Measurements from ENCODE around the gene SLC27A5. TPM values are rescaled to one million over a fixed set of nuclear protein-coding genes. Genes with fewer than 3 reads are reported as not detected.

Gene SLC27A5
- polyA plus RNA-seq, 4 donors, result 2.2 to 17.0 (median 6.1) TPM

DNA sequence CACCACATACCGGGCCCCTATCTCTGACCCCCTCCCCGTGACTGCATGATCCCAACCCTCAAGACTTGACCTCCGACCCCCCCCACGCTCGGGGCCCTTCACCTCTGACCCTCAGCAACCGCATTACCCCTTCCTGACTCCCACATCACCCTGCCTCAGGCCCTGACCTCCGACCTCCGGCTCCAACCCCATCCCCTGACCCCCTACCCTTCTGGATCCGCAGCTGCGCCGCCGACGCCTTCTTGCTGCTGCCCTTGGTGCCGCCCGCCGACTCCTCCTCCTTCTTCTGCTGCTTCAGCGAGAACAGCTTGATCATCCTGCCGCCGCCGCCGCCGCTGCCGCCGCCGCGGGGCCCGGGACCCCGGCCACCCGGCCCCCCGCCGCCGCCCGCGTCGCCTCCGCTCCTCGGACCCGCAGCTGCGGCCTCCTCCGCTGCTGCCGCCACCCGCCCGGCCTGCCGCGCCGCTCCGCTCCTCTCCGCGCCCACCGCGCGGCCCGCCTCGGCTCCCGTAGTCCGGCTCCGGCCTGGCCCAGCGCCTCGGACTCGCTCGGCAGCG lies 46.4 kb upstream of the SLC27A5 start, which contains the start of gene UBE2M:
TSS of gene UBE2M (minus strand) at position 546 of the 557 bp plus-strand sequence. CDS start at position 316, 230 bp downstream.
- Histone ChIP-seq H3K9me3 (ENCODE audit: control insufficient read depth in 2 of 2, insufficient read depth in 1 of 2, low read depth in 1 of 2, low read length in 1 of 2) (no peaks in the 10 kb centered on the region), H3K4me1 (ENCODE audit: control insufficient read depth in 3 of 3, insufficient read depth in 2 of 3, low read depth in 1 of 3, low read length in 2 of 3) (peaks cover 4 to 46% (median 5%) of the 10 kb centered on the region in 3 donors), H3K4me3 (ENCODE audit: low read depth in 1 of 3, low read length in 3 of 3) (peak within 1 kb of the TSS; percentile 65 to 95 (median 86)), H3K27me3 (ENCODE audit: control insufficient read depth in 3 of 3, insufficient read depth in 3 of 3, low read length in 3 of 3) (peaks cover 0 to 11% (median 0%) of the 10 kb centered on the region in 3 donors), H3K36me3 (ENCODE audit: control insufficient read depth in 3 of 3, insufficient read depth in 2 of 3, low read depth in 1 of 3, low read length in 3 of 3) (peaks cover 0 to 33% (median 10%) of the 10 kb centered on the region in 3 donors), H3K27ac (ENCODE audit: low read depth in 1 of 3, low read length in 2 of 3) (peak within 1 kb of the TSS; percentile 88 to 99 (median 98))
- DNase-seq, result peak; percentile 42 to 68
- 0 to 1% (median 1%) methylated on average over 31 to 62 of the region's 62 CpGs for WGBS, 3 donors
- no peak for FAIRE-seq

DNA sequence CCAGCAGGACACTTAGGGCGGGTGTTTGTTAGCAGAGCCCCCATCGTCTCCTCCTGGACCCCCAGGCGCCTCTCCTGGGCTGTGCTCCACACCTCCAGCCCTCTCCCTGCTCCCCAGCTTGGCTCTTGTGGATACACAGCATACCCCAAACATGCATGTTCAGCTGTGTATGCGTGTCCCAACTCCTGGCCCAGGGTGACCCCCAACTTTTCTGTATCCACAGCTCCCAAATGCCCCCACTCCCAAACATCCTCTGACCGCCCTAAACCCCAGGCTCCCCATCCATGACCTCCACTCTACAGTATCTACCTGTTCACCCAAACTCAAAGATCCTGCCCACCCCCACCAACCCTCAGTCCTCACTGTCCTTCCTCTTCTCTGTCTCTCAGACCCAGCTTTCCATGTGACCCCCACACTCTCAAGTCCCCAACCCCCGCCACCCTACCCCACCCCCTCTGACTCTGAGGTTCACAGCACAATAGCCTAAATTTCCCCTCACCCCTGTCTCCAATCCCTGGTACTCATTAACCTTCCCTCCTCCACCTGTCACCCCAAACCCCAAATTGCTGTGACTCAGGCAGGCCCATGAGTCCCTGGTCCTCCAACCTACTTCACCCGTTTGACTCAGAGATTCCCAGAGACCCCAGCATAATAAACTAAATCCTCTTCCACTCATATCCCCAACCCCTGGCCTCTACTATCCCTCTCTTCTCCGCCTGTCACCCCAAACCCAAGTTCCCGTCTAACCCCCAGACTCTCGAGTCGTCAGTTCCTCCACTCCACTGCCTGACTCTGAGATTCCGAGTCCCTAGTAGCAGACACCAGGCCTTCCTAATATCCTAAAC lies 45.7 kb upstream of the SLC27A5 start:
- Histone ChIP-seq H3K27me3 (ENCODE audit: control insufficient read depth in 3 of 3, insufficient read depth in 3 of 3, low read length in 3 of 3) (peaks cover 0 to 8% (median 0%) of the 10 kb centered on the region in 3 donors), H3K9me3 (ENCODE audit: control insufficient read depth in 2 of 2, insufficient read depth in 1 of 2, low read depth in 1 of 2, low read length in 1 of 2) (no peaks in the 10 kb centered on the region), H3K4me3 (ENCODE audit: low read depth in 1 of 3, low read length in 3 of 3) (peak overlapping the region; percentile 65 to 95 (median 86)), H3K27ac (ENCODE audit: low read depth in 1 of 3, low read length in 2 of 3) (peak overlapping the region; percentile 86 to 99 (median 92)), H3K36me3 (ENCODE audit: control insufficient read depth in 3 of 3, insufficient read depth in 2 of 3, low read depth in 1 of 3, low read length in 3 of 3) (peaks cover 3 to 38% (median 14%) of the 10 kb centered on the region in 3 donors), H3K4me1 (ENCODE audit: control insufficient read depth in 3 of 3, insufficient read depth in 2 of 3, low read depth in 1 of 3, low read length in 2 of 3) (peaks cover 4 to 46% (median 5%) of the 10 kb centered on the region in 3 donors)
- FAIRE-seq (no peak), DNase-seq (no peak)
- WGBS, 3 donors, result 19 to 29% (median 26%) methylated on average over 11 to 12 of the region's 12 CpGs

DNA sequence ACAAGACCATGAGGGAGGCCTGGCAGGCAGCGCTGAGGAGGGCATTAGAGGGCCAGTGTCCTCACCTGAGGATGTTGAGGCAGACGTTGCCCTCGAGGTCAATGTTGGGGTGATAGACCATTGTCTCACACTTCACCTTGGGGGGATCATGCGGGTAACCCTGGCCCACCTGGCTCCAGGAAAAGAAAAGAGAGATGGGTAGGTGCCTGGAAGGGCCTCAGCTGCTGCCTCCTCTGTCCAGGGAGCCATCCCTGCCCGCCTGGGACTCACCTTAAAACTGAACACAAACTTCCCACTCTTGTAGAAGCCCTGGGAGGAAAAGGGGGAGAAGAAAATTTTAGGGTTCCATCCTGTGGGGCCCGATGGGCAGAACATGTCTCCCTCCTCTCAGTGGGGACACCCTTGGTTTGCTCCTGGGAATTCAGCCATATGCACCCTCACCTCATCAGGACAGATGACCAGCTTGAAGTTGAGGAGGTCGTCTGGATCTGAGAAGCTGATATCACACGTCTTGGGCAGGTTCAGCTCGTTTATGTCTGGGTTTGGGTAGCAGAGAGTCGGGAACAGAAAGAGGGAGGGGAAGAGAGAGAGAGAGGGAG lies 44.9 kb upstream of the SLC27A5 start:
- Histone ChIP-seq H3K27ac (ENCODE audit: low read depth in 1 of 3, low read length in 2 of 3) (peak overlapping the region in 1 of 3 donors; percentile 92), H3K4me1 (ENCODE audit: control insufficient read depth in 3 of 3, insufficient read depth in 2 of 3, low read depth in 1 of 3, low read length in 2 of 3) (peaks cover 0 to 39% (median 4%) of the 10 kb centered on the region in 3 donors), H3K36me3 (ENCODE audit: control insufficient read depth in 3 of 3, insufficient read depth in 2 of 3, low read depth in 1 of 3, low read length in 3 of 3) (peaks cover 9 to 45% (median 17%) of the 10 kb centered on the region in 3 donors), H3K9me3 (ENCODE audit: control insufficient read depth in 2 of 2, insufficient read depth in 1 of 2, low read depth in 1 of 2, low read length in 1 of 2) (no peaks in the 10 kb centered on the region), H3K27me3 (ENCODE audit: control insufficient read depth in 3 of 3, insufficient read depth in 3 of 3, low read length in 3 of 3) (peaks cover 0 to 7% (median 0%) of the 10 kb centered on the region in 3 donors), H3K4me3 (ENCODE audit: low read depth in 1 of 3, low read length in 3 of 3) (peak overlapping the region in 2 of 3 donors; percentile 65 to 95)
- WGBS, 3 donors, result 37 to 54% (median 48%) methylated on average over 10 of the region's 10 CpGs
- DNase-seq (no peak), FAIRE-seq (no peak)

DNA sequence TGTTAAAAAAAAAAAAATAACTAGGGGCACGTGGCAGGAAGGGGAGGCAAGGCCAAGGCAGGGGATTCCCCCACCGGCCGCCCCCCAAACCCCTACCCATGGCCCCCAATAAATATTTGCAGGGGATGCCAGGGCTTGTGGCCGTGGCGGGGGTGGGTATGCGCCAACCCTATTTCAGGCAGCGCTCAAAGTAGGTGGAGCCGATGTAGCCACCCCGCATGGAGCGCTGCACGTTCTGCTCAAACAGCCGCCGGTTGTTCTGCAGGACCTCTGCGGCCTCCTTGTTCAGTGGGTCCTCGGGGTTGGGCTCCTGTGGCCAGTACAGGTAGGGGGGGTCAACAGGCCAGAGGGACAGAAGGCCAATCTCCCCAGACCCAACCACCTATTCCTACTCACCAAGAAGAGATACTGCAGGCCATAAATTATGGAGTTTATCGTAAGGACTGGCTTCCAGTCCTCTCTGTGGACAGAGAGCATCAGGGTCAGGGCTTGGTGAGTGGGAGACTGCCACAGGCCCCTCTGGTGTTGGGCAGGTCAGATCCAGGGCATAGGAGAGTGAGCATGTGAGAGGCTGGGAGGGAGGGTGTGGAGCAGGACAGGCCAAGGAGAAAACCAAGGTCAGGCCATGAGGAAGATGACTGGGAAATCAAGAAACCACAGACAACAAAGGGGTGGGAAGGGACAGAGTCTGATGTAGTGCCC lies 44.3 kb upstream of the SLC27A5 start:
- H3K36me3 ChIP-seq (ENCODE audit: control insufficient read depth in 3 of 3, insufficient read depth in 2 of 3, low read depth in 1 of 3, low read length in 3 of 3), result peaks cover 12 to 52% (median 17%) of the 10 kb centered on the region in 3 donors
- H3K27ac ChIP-seq (ENCODE audit: low read depth in 1 of 3, low read length in 2 of 3), result no peak overlapping the region
- H3K4me3 ChIP-seq (ENCODE audit: low read depth in 1 of 3, low read length in 3 of 3), result no peak overlapping the region
- 76 to 85% (median 84%) methylated on average over 15 to 16 of the region's 16 CpGs for WGBS, 3 donors
- FAIRE-seq (no peak), DNase-seq (no peak)
- peaks cover 0 to 2% (median 0%) of the 10 kb centered on the region in 3 donors for H3K27me3 ChIP-seq (ENCODE audit: control insufficient read depth in 3 of 3, insufficient read depth in 3 of 3, low read length in 3 of 3)
- H3K4me1 ChIP-seq (ENCODE audit: control insufficient read depth in 3 of 3, insufficient read depth in 2 of 3, low read depth in 1 of 3, low read length in 2 of 3), result peaks cover 0 to 33% (median 4%) of the 10 kb centered on the region in 3 donors
- H3K9me3 ChIP-seq (ENCODE audit: control insufficient read depth in 2 of 2, insufficient read depth in 1 of 2, low read depth in 1 of 2, low read length in 1 of 2), result no peaks in the 10 kb centered on the region

DNA sequence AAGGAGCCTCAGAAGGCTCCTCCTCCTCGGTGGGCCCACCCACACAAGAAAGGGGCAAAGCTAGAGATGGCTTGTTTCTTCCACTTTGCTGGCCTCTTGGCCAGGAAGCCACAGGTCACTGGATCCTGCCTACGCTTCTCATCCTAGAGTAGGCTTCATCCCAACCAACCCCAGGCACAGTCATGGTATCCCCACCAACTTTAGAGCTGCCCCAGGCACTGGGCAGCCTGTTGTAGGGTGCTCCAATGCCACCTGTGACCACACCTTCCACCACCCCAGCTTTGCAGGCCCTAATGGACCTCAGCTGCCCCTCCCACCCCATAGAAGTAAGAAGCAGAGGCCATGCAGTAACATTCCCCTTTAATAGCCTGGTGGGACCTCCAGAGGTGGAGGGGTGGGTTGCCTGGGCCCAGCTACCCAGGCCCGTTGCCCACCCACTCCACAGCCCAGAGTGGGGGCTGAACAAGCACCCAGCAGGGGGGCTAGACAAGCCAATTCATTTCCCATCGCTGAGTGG lies 43.6 kb upstream of the SLC27A5 start:
- DNase-seq (no peak), FAIRE-seq (no peak)
- Histone ChIP-seq H3K4me3 (ENCODE audit: low read depth in 1 of 3, low read length in 3 of 3) (peak overlapping the region; percentile 17 to 80 (median 67)), H3K27ac (ENCODE audit: low read depth in 1 of 3, low read length in 2 of 3) (peak overlapping the region; percentile 64 to 97 (median 94)), H3K27me3 (ENCODE audit: control insufficient read depth in 3 of 3, insufficient read depth in 3 of 3, low read length in 3 of 3) (no peaks in the 10 kb centered on the region), H3K4me1 (ENCODE audit: control insufficient read depth in 3 of 3, insufficient read depth in 2 of 3, low read depth in 1 of 3, low read length in 2 of 3) (peaks cover 0 to 32% (median 4%) of the 10 kb centered on the region in 3 donors), H3K9me3 (ENCODE audit: control insufficient read depth in 2 of 2, insufficient read depth in 1 of 2, low read depth in 1 of 2, low read length in 1 of 2) (no peaks in the 10 kb centered on the region), H3K36me3 (ENCODE audit: control insufficient read depth in 3 of 3, insufficient read depth in 2 of 3, low read depth in 1 of 3, low read length in 3 of 3) (peaks cover 14 to 58% (median 20%) of the 10 kb centered on the region in 3 donors)
- 39 to 42% (median 40%) methylated on average over 4 of the region's 4 CpGs for WGBS, 3 donors

DNA sequence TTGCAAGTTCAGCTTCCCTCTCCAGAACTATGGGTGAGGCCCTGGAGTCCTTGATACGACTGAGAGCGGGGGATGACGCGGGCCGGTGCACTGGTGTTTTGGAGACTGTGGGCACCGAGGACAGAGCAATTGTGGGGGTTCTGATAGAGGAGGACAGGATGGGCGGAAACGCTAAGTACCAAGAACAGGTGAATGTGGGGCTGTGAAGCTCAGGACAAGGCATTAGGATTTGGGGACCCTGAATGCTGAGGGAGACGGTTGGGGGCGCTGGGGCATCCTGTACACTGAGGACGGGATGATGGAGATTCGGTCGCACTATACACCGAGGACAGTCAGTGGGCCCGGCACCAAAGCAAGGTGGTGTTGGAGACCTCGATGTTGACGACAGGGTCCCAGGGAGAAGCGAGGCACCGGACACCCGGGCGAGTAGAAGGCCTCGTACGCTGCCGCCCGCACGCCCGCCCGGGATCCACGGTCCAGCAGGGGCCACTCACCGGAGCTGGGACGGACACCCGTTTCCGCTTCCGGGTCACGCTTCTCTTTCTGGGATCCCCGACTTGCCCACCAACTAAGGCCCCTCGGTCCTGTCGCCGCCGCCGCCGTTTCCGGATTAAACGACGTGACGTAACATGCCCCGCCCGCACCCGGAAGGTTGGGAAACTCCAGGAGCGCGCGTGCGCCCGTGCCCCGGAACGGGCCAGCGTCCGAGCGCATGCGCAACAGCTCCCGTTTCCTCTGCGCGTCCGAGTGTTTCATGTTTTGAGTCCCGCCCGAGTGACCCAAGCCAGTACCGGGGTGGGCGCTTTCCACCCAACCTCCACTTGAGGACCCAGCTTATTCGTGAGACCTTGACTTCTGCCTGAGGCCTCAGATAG lies 42.9 kb upstream of the SLC27A5 start, which contains the start of gene CHMP2A:
TSS of gene CHMP2A (minus strand) at position 612 of the 875 bp plus-strand sequence. CDS start 893 bp downstream, outside the sequence.
- Histone ChIP-seq H3K27me3 (ENCODE audit: control insufficient read depth in 3 of 3, insufficient read depth in 3 of 3, low read length in 3 of 3) (no peaks in the 10 kb centered on the region), H3K36me3 (ENCODE audit: control insufficient read depth in 3 of 3, insufficient read depth in 2 of 3, low read depth in 1 of 3, low read length in 3 of 3) (peaks cover 14 to 65% (median 20%) of the 10 kb centered on the region in 3 donors), H3K27ac (ENCODE audit: low read depth in 1 of 3, low read length in 2 of 3) (peak within 1 kb of the TSS; percentile 86 to 97 (median 94)), H3K4me3 (ENCODE audit: low read depth in 1 of 3, low read length in 3 of 3) (peak within 1 kb of the TSS; percentile 60 to 80 (median 67)), H3K4me1 (ENCODE audit: control insufficient read depth in 3 of 3, insufficient read depth in 2 of 3, low read depth in 1 of 3, low read length in 2 of 3) (peaks cover 0 to 25% (median 4%) of the 10 kb centered on the region in 3 donors), H3K9me3 (ENCODE audit: control insufficient read depth in 2 of 2, insufficient read depth in 1 of 2, low read depth in 1 of 2, low read length in 1 of 2) (no peaks in the 10 kb centered on the region)
- 0 to 1% (median 0%) methylated on average over 49 to 69 of the region's 69 CpGs for WGBS, 3 donors
- DNase-seq, result peak; percentile 95 to 99
- no peak for FAIRE-seq
